Effector memory CD4-positive, alpha-beta T cell (primary cell): ENCODE data around the gene WT1.
A peak's percentile ranks its signal among the peaks of the same experiment; 100 is the strongest.

Experiments
- DNase-seq, 3 donors: peaks; one replicate each; pipeline ENCODE4 v3.0.0-alpha.2; 2020
- H3K27ac ChIP-seq: 2 replicates; pipeline ENCODE4 v1.7.0; 2013; ENCODE audit warnings: mild to moderate bottlenecking, low read length, moderate library complexity; ENCODE audit not compliant: insufficient read depth, poor library complexity, severe bottlenecking
- H3K27me3 ChIP-seq: replicated peaks from 2 replicates; pipeline ENCODE4 v1.7.0; 2013; ENCODE audit warnings: mild to moderate bottlenecking, low read length; ENCODE audit not compliant: insufficient read depth, control insufficient read depth, poor library complexity, severe bottlenecking
- H3K36me3 ChIP-seq: 2 replicates; pipeline ENCODE4 v1.7.0; 2013; ENCODE audit warnings: mild to moderate bottlenecking, low read length, moderate library complexity; ENCODE audit not compliant: control insufficient read depth, insufficient read depth
- H3K4me1 ChIP-seq: 2 replicates; pipeline ENCODE4 v1.7.0; 2013; ENCODE audit warnings: low read length, mild to moderate bottlenecking; ENCODE audit not compliant: control insufficient read depth, insufficient read depth, poor library complexity, severe bottlenecking
- H3K4me3 ChIP-seq: 2 replicates; pipeline ENCODE4 v1.7.0; 2013; ENCODE audit warnings: low read length, low read depth, mild to moderate bottlenecking; ENCODE audit not compliant: insufficient read depth, poor library complexity, severe bottlenecking
- H3K9me3 ChIP-seq: 2 replicates; pipeline ENCODE4 v1.7.0; 2013; ENCODE audit warnings: mild to moderate bottlenecking, low read length, moderate library complexity; ENCODE audit not compliant: control insufficient read depth

The WT1 gene

GRCh38 chr11:32426192-32426591, 9.1 kb downstream of the WT1 start:
- H3K9me3 ChIP-seq, result no peaks in the 10 kb centered on the region
- peaks cover 34% of the 10 kb centered on the region for H3K27me3 ChIP-seq
- no peaks in the 10 kb centered on the region for H3K36me3 ChIP-seq
- no peak for DNase-seq
- H3K27ac ChIP-seq, result no peak overlapping the region
- H3K4me3 ChIP-seq, result no peak overlapping the region
- H3K4me1 ChIP-seq, result peaks cover 24% of the 10 kb centered on the region

GRCh38 chr11:32425761-32426160, 9.6 kb downstream of the WT1 start:
- no peaks in the 10 kb centered on the region for H3K9me3 ChIP-seq
- H3K27ac ChIP-seq, result no peak overlapping the region
- H3K4me1 ChIP-seq, result peaks cover 28% of the 10 kb centered on the region
- DNase-seq, result no peak
- no peaks in the 10 kb centered on the region for H3K36me3 ChIP-seq
- no peak overlapping the region for H3K4me3 ChIP-seq
- H3K27me3 ChIP-seq, result peaks cover 34% of the 10 kb centered on the region

- Histone ChIP-seq H3K9me3 (no peaks in the 10 kb centered on the region), H3K27ac (no peak overlapping the region), H3K27me3 (peaks cover 15% of the 10 kb centered on the region), H3K4me1 (peaks cover 30% of the 10 kb centered on the region), H3K4me3 (no peak overlapping the region), H3K36me3 (no peaks in the 10 kb centered on the region)
- DNase-seq, result no peak
Measured at GRCh38 chr11:32422545-32422944, 12.8 kb downstream of the WT1 start.

- Histone ChIP-seq H3K4me1 (peaks cover 25% of the 10 kb centered on the region), H3K4me3 (no peak overlapping the region), H3K36me3 (no peaks in the 10 kb centered on the region), H3K27me3 (peaks cover 10% of the 10 kb centered on the region), H3K9me3 (no peaks in the 10 kb centered on the region), H3K27ac (no peak overlapping the region)
- no peak for DNase-seq
Measured at GRCh38 chr11:32421992-32422391, 13.3 kb downstream of the WT1 start.

- Histone ChIP-seq H3K4me1 (peaks cover 20% of the 10 kb centered on the region), H3K9me3 (no peaks in the 10 kb centered on the region), H3K4me3 (peak overlapping the region; percentile 8), H3K27ac (no peak overlapping the region), H3K27me3 (peaks cover 2% of the 10 kb centered on the region), H3K36me3 (no peaks in the 10 kb centered on the region)
- peak in 2 of 3 donors; percentile 31 to 41 for DNase-seq
Measured at GRCh38 chr11:32420937-32421901, 14.1 kb downstream of the WT1 start.

- Histone ChIP-seq H3K4me1 (peaks cover 20% of the 10 kb centered on the region), H3K4me3 (no peak overlapping the region), H3K36me3 (no peaks in the 10 kb centered on the region), H3K27ac (no peak overlapping the region), H3K27me3 (no peaks in the 10 kb centered on the region), H3K9me3 (no peaks in the 10 kb centered on the region)
- DNase-seq, result no peak
Measured at GRCh38 chr11:32420139-32420538, 15.2 kb downstream of the WT1 start.

GRCh38 chr11:32418836-32419235, 16.5 kb downstream of the WT1 start:
- H3K9me3 ChIP-seq, result no peaks in the 10 kb centered on the region
- H3K4me3 ChIP-seq, result no peak overlapping the region
- no peak for DNase-seq
- H3K4me1 ChIP-seq, result peaks cover 20% of the 10 kb centered on the region
- H3K27ac ChIP-seq, result no peak overlapping the region
- no peaks in the 10 kb centered on the region for H3K27me3 ChIP-seq
- no peaks in the 10 kb centered on the region for H3K36me3 ChIP-seq

- H3K36me3 ChIP-seq, result no peaks in the 10 kb centered on the region
- no peak overlapping the region for H3K4me3 ChIP-seq
- no peak for DNase-seq
- peaks cover 20% of the 10 kb centered on the region for H3K4me1 ChIP-seq
- H3K27me3 ChIP-seq, result no peaks in the 10 kb centered on the region
- H3K9me3 ChIP-seq, result no peaks in the 10 kb centered on the region
- H3K27ac ChIP-seq, result no peak overlapping the region
Measured at GRCh38 chr11:32417806-32418205, 17.5 kb downstream of the WT1 start.

- Histone ChIP-seq H3K27me3 (no peaks in the 10 kb centered on the region), H3K9me3 (no peaks in the 10 kb centered on the region), H3K4me3 (no peak overlapping the region), H3K4me1 (peaks cover 13% of the 10 kb centered on the region), H3K27ac (no peak overlapping the region), H3K36me3 (no peaks in the 10 kb centered on the region)
- no peak for DNase-seq
Measured at GRCh38 chr11:32416301-32416700, 19.0 kb downstream of the WT1 start.

GRCh38 chr11:32414925-32415324, 20.4 kb downstream of the WT1 start:
- Histone ChIP-seq H3K9me3 (no peaks in the 10 kb centered on the region), H3K27me3 (no peaks in the 10 kb centered on the region), H3K4me3 (no peak overlapping the region)

More at GRCh38 chr11:32414925-32415324, 20.4 kb downstream of the WT1 start:
- Histone ChIP-seq H3K36me3 (no peaks in the 10 kb centered on the region), H3K27ac (no peak overlapping the region), H3K4me1 (no peaks in the 10 kb centered on the region)
- no peak for DNase-seq
